Ectodermal cell (in vitro differentiated cells): ENCODE measurements around the gene VIM.
"Not testable (repeated sequence)": the region's sequence is repeated elsewhere in the genome, so short reads cannot be mapped to it uniquely, and the experiment has no call there.

Experiments used
- H3K27ac ChIP-seq: 2 replicates; pipeline ENCODE4 v1.7.0; 2013; ENCODE audit warnings: mild to moderate bottlenecking, low read depth, low read length; ENCODE audit not compliant: insufficient read depth, poor library complexity, severe bottlenecking
- H3K27me3 ChIP-seq: 2 replicates; pipeline ENCODE4 v1.7.0; 2013; ENCODE audit warnings: mild to moderate bottlenecking, low read length; ENCODE audit not compliant: insufficient read depth, control insufficient read depth, poor library complexity, severe bottlenecking
- H3K36me3 ChIP-seq: one replicate; pipeline ENCODE4 v1.7.0; 2013; ENCODE audit warnings: low read length; ENCODE audit not compliant: control insufficient read depth, insufficient read depth
- H3K4me1 ChIP-seq: one replicate; pipeline ENCODE4 v1.7.0; 2013; ENCODE audit warnings: low read length; ENCODE audit not compliant: control insufficient read depth, insufficient read depth
- H3K4me3 ChIP-seq: 2 replicates; pipeline ENCODE4 v1.7.0; 2013; ENCODE audit warnings: low read depth, low read length, control low read depth; ENCODE audit not compliant: insufficient read depth
- H3K9me3 ChIP-seq: 2 replicates; pipeline ENCODE4 v1.7.0; 2013; ENCODE audit warnings: mild to moderate bottlenecking, low read length, moderate library complexity; ENCODE audit not compliant: control insufficient read depth
- WGBS, 2 experiments: methylation state at CpG; one replicate each; pipeline ENCODE4 v1.1.7; 2013; ENCODE audit warnings: missing lambda C conversion rate in 2 of 2; 5-methylcytosine and 5-hydroxymethylcytosine counted together

The VIM gene

GRCh38 chr10:17255512-17255911, 27.5 kb downstream of the VIM start:
- Histone ChIP-seq H3K9me3 (no peaks in the 10 kb centered on the region), H3K4me1 (no peaks in the 10 kb centered on the region), H3K4me3 (no peak overlapping the region), H3K27me3 (no peaks in the 10 kb centered on the region), H3K36me3 (no peaks in the 10 kb centered on the region), H3K27ac (no peak overlapping the region)
- WGBS, 2 experiments, result 42 to 57% methylated on average over 3 of the region's 3 CpGs

GRCh38 chr10:17256051-17256450, 28.0 kb downstream of the VIM start:
- Histone ChIP-seq H3K27me3 (no peaks in the 10 kb centered on the region), H3K27ac (no peak overlapping the region), H3K36me3 (no peaks in the 10 kb centered on the region), H3K9me3 (no peaks in the 10 kb centered on the region), H3K4me1 (no peaks in the 10 kb centered on the region), H3K4me3 (no peak overlapping the region)
- WGBS, 2 experiments, result 81 to 100% methylated on average over 1 of the region's 1 CpG

- Histone ChIP-seq H3K27me3 (no peaks in the 10 kb centered on the region), H3K27ac (no peak overlapping the region)
- WGBS, 2 experiments, result 91 to 92% methylated on average over 4 to 5 of the region's 5 CpGs
Observed at GRCh38 chr10:17256627-17257026, 28.6 kb downstream of the VIM start.

GRCh38 chr10:17257466-17258321, 29.7 kb downstream of the VIM start:
- no peaks in the 10 kb centered on the region for H3K27me3 ChIP-seq
- H3K27ac ChIP-seq, result no peak overlapping the region
- H3K36me3 ChIP-seq, result no peaks in the 10 kb centered on the region
- WGBS, 2 experiments, result 28 to 29% methylated on average over 8 of the region's 8 CpGs
- no peaks in the 10 kb centered on the region for H3K4me1 ChIP-seq
- H3K4me3 ChIP-seq, result no peak overlapping the region
- H3K9me3 ChIP-seq, result no peaks in the 10 kb centered on the region

More at GRCh38 chr10:17256627-17257026, 28.6 kb downstream of the VIM start:
- no peaks in the 10 kb centered on the region for H3K36me3 ChIP-seq
- H3K4me1 ChIP-seq, result no peaks in the 10 kb centered on the region
- H3K4me3 ChIP-seq, result no peak overlapping the region
- H3K9me3 ChIP-seq, result no peaks in the 10 kb centered on the region

- 81 to 95% methylated on average over 2 to 3 of the region's 4 CpGs for WGBS, 2 experiments
- H3K4me3 ChIP-seq, result no peak overlapping the region
- no peaks in the 10 kb centered on the region for H3K27me3 ChIP-seq
- H3K9me3 ChIP-seq, result peaks cover 6% of the 10 kb centered on the region
- no peaks in the 10 kb centered on the region for H3K36me3 ChIP-seq
- no peaks in the 10 kb centered on the region for H3K4me1 ChIP-seq
- no peak overlapping the region for H3K27ac ChIP-seq
Observed at GRCh38 chr10:17262502-17262901, 34.5 kb downstream of the VIM start.

- 94 to 97% methylated on average over 8 of the region's 8 CpGs for WGBS, 2 experiments
- H3K4me3 ChIP-seq, result no peak overlapping the region
- no peak overlapping the region for H3K27ac ChIP-seq
- no peaks in the 10 kb centered on the region for H3K36me3 ChIP-seq
- peaks cover 6% of the 10 kb centered on the region for H3K9me3 ChIP-seq
- no peaks in the 10 kb centered on the region for H3K27me3 ChIP-seq
- H3K4me1 ChIP-seq, result no peaks in the 10 kb centered on the region
Observed at GRCh38 chr10:17263580-17263979, 35.5 kb downstream of the VIM start.

- no peak overlapping the region for H3K27ac ChIP-seq
- H3K27me3 ChIP-seq, result no peaks in the 10 kb centered on the region
- no peaks in the 10 kb centered on the region for H3K4me1 ChIP-seq
- peaks cover 6% of the 10 kb centered on the region for H3K9me3 ChIP-seq
- 88 to 98% methylated on average over 2 of the region's 2 CpGs for WGBS, 2 experiments
- no peak overlapping the region for H3K4me3 ChIP-seq
- H3K36me3 ChIP-seq, result no peaks in the 10 kb centered on the region
Observed at GRCh38 chr10:17265468-17265867, 37.4 kb downstream of the VIM start.

GRCh38 chr10:17266549-17266948, 38.5 kb downstream of the VIM start:
- not testable (repeated sequence) for H3K4me1 ChIP-seq, H3K9me3 ChIP-seq
- 88 to 93% methylated on average over 6 of the region's 6 CpGs for WGBS, 2 experiments

GRCh38 chr10:17272648-17273047, 44.6 kb downstream of the VIM start:
- Histone ChIP-seq H3K9me3 (no peaks in the 10 kb centered on the region), H3K27ac (no peak overlapping the region), H3K4me3 (no peak overlapping the region), H3K27me3 (no peaks in the 10 kb centered on the region), H3K4me1 (no peaks in the 10 kb centered on the region), H3K36me3 (no peaks in the 10 kb centered on the region)
- WGBS, 2 experiments, result 91 to 92% methylated on average over 12 of the region's 12 CpGs

More at GRCh38 chr10:17266549-17266948, 38.5 kb downstream of the VIM start:
- not testable (repeated sequence) for H3K4me3 ChIP-seq, H3K27ac ChIP-seq, H3K27me3 ChIP-seq, H3K36me3 ChIP-seq

- no peaks in the 10 kb centered on the region for H3K27me3 ChIP-seq
- no peaks in the 10 kb centered on the region for H3K9me3 ChIP-seq
- no peaks in the 10 kb centered on the region for H3K4me1 ChIP-seq
- H3K36me3 ChIP-seq, result no peaks in the 10 kb centered on the region
- no peak overlapping the region for H3K4me3 ChIP-seq
- no peak overlapping the region for H3K27ac ChIP-seq
- WGBS, 2 experiments, result 77 to 86% methylated on average over 2 of the region's 2 CpGs
Observed at GRCh38 chr10:17273403-17273802, 45.4 kb downstream of the VIM start.
